ENCODE data around the gene TSPO.

The TSPO gene

GRCh38 chr22:43159484-43160178 lies 8.3 kb downstream of the TSPO start:
- DNase-seq, result no peak

- DNase-seq, result no peak
Observed at GRCh38 chr22:43160497-43161126, 9.3 kb downstream of the TSPO start.

- no peak for DNase-seq
Observed at GRCh38 chr22:43162412-43163150, 11.2 kb downstream of the TSPO start.

GRCh38 chr22:43163241-43163795 lies 12.0 kb downstream of the TSPO start:
- DNase-seq, result no peak

- no peak for DNase-seq
Observed at GRCh38 chr22:43164636-43165035, 13.3 kb downstream of the TSPO start.

GRCh38 chr22:43166132-43166930 lies 15.0 kb downstream of the TSPO start:
- no peak for DNase-seq

GRCh38 chr22:43167001-43167589 lies 15.7 kb downstream of the TSPO start:
- DNase-seq, result no peak

- no peak for DNase-seq
Observed at GRCh38 chr22:43168471-43169309, 17.3 kb downstream of the TSPO start.

GRCh38 chr22:43169310-43170130 lies 18.2 kb downstream of the TSPO start:
- DNase-seq, result no peak

- DNase-seq, result no peak
Observed at GRCh38 chr22:43170131-43170480, 18.7 kb downstream of the TSPO start.

- no peak for DNase-seq
Observed at GRCh38 chr22:43171019-43171491, 19.7 kb downstream of the TSPO start.

- DNase-seq, result no peak
Observed at GRCh38 chr22:43171607-43172006, 20.2 kb downstream of the TSPO start.

- DNase-seq, result no peak
Observed at GRCh38 chr22:43172191-43172590, 20.8 kb downstream of the TSPO start.

GRCh38 chr22:43173566-43173965 lies 22.2 kb downstream of the TSPO start:
- no peak for DNase-seq

GRCh38 chr22:43173976-43174720 lies 22.8 kb downstream of the TSPO start:
- no peak for DNase-seq

GRCh38 chr22:43174941-43175531 lies 23.7 kb downstream of the TSPO start:
- DNase-seq, result no peak

GRCh38 chr22:43176090-43176489 lies 24.7 kb downstream of the TSPO start:
- DNase-seq, result no peak

- no peak for DNase-seq
Observed at GRCh38 chr22:43177479-43177878, 26.1 kb downstream of the TSPO start.

- no peak for DNase-seq
Observed at GRCh38 chr22:43179146-43179910, 28.0 kb downstream of the TSPO start.
